Stomach smooth muscle (tissue), 2 donors: ENCODE data around the gene AADAC.
"Not testable (repeated sequence)": the region's sequence is repeated elsewhere in the genome, so short reads cannot be mapped to it uniquely, and the experiment has no call there.

Experiments
- H3K27ac ChIP-seq: one replicate; pipeline ENCODE4 v1.7.0; 2013; ENCODE audit warnings: mild to moderate bottlenecking, low read length, inconsistent platforms
- H3K27me3 ChIP-seq, 2 donors: one replicate each; pipeline ENCODE4 v1.7.0; 2013; ENCODE audit warnings: low read length in 2 of 2; ENCODE audit not compliant: insufficient read depth in 2 of 2, control insufficient read depth in 1 of 2
- H3K36me3 ChIP-seq, 2 donors: one replicate each; pipeline ENCODE4 v1.7.0; 2013; ENCODE audit warnings: low read length in 2 of 2; ENCODE audit not compliant: control insufficient read depth in 2 of 2, insufficient read depth in 2 of 2
- H3K4me1 ChIP-seq: one replicate; pipeline ENCODE4 v1.7.0; 2013; ENCODE audit warnings: low read length; ENCODE audit not compliant: control insufficient read depth, insufficient read depth
- H3K4me3 ChIP-seq, 2 donors: one replicate each; pipeline ENCODE4 v1.7.0; 2013; ENCODE audit warnings: low read length in 2 of 2
- H3K9ac ChIP-seq, 2 donors: one replicate each; pipeline ENCODE4 v1.7.0; 2013; ENCODE audit warnings: low read length in 2 of 2, mild to moderate bottlenecking in 1 of 2
- H3K9me3 ChIP-seq, 2 donors: one replicate each; pipeline ENCODE4 v1.7.0; 2013; ENCODE audit warnings: low read length in 2 of 2; ENCODE audit not compliant: control insufficient read depth in 2 of 2
- donor health status: healthy.
- donor health status: Pancreatic carcinoma.

The AADAC gene

GRCh38 chr3:151813799-151814198, at the start of gene AADAC:
Gene AADAC (plus strand): TSS chr3:151814116. CDS start chr3:151814163, 47 bp downstream.
- Histone ChIP-seq H3K27ac (no peak within 1 kb of the TSS), H3K9ac (no peak within 1 kb of the TSS), H3K36me3 (no peaks in the 10 kb centered on the region), H3K27me3 (no peaks in the 10 kb centered on the region), H3K9me3 (no peaks in the 10 kb centered on the region), H3K4me3 (no peak within 1 kb of the TSS), H3K4me1 (no peaks in the 10 kb centered on the region)

- H3K9ac ChIP-seq, H3K4me3 ChIP-seq, H3K4me1 ChIP-seq, H3K9me3 ChIP-seq, H3K36me3 ChIP-seq, H3K27ac ChIP-seq, H3K27me3 ChIP-seq: not testable (repeated sequence)
Observed at GRCh38 chr3:151764699-151765098, 49.2 kb upstream of the AADAC start.

GRCh38 chr3:151765685-151766084, 48.2 kb upstream of the AADAC start:
- Histone ChIP-seq H3K4me1 (peaks cover 2% of the 10 kb centered on the region), H3K27ac (no peak overlapping the region), H3K36me3 (no peaks in the 10 kb centered on the region), H3K9me3 (no peaks in the 10 kb centered on the region), H3K9ac (no peak overlapping the region), H3K27me3 (no peaks in the 10 kb centered on the region), H3K4me3 (no peak overlapping the region)

GRCh38 chr3:151766454-151766853, 47.5 kb upstream of the AADAC start:
- Histone ChIP-seq H3K9me3 (no peaks in the 10 kb centered on the region), H3K4me1 (peaks cover 5% of the 10 kb centered on the region), H3K27ac (no peak overlapping the region), H3K36me3 (no peaks in the 10 kb centered on the region), H3K27me3 (no peaks in the 10 kb centered on the region), H3K4me3 (no peak overlapping the region), H3K9ac (no peak overlapping the region)

DNA sequence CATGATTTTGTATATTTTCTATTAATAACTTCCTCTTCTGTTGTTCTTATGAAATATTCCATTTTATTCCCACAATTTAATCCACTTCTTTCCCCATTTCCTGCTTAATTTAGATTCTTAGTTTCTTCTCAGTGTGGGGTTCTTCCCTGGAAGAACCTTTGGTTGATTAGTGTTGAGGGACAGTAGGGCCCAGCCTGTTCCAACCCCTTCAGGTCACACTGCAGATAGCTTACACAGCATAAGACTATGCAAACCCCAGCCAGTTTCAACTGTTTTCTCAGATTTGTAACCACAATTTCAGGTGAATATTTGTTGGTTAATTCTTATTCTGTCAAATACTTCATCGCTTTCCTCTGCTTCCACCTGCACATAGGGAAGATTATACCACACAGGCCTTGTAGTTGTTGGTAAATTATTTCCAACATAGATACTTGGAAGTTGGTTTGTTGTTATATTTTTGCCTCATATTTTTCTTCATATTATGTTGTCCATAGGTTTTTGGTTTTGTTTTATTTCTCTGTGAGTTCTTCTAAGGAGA, 45.5 kb upstream of the AADAC start:
- no peaks in the 10 kb centered on the region for H3K36me3 ChIP-seq
- H3K27me3 ChIP-seq: no peaks in the 10 kb centered on the region
- H3K4me3 ChIP-seq: no peak overlapping the region
- H3K4me1 ChIP-seq: peaks cover 5% of the 10 kb centered on the region
- H3K27ac ChIP-seq: no peak overlapping the region
- H3K9ac ChIP-seq: no peak overlapping the region
- H3K9me3 ChIP-seq: no peaks in the 10 kb centered on the region

DNA sequence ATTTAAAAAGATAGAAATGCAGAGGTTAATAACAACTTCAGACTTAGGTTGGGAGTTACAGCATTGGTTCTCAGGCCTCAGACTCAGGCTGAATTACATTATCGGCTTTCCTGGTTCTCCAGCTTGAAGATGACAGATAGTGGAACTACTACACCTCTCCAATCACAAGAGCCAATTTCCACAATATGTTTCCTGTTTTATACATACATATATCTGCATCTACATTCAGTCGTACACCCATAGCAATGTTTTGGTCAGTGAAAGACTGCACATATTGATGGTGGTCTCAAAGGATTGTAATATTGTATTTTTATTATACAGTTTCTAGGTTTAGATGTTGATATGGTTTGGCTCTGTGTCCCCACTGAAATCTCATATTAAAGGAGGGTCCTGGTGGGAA, 44.7 kb upstream of the AADAC start:
- Histone ChIP-seq H3K27ac (no peak overlapping the region), H3K9me3 (no peaks in the 10 kb centered on the region), H3K36me3 (no peaks in the 10 kb centered on the region), H3K27me3 (no peaks in the 10 kb centered on the region), H3K9ac (no peak overlapping the region), H3K4me1 (peaks cover 5% of the 10 kb centered on the region), H3K4me3 (no peak overlapping the region)

DNA sequence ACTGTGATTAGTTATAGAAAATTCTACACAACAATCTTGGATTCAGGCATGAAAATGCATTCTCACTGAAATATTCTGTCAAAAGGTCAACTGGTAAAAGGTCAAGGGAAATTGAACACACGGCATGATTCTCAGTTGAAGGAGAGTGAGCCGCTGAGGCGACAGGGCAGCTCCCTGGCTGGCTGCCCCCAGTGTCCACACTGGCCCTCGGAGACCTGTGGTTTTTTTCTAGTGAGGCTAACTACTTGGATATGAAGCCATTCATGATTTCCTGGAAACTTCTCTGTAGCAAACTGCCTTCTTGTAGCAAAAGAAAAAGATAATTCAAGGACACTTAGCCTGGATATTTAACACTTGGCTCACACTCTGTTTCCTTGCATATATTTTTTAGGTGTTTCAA, 43.0 kb upstream of the AADAC start:
- H3K36me3 ChIP-seq: no peaks in the 10 kb centered on the region
- no peaks in the 10 kb centered on the region for H3K27me3 ChIP-seq
- H3K27ac ChIP-seq: no peak overlapping the region
- H3K4me1 ChIP-seq: peaks cover 5% of the 10 kb centered on the region
- H3K4me3 ChIP-seq: no peak overlapping the region
- H3K9ac ChIP-seq: no peak overlapping the region
- no peaks in the 10 kb centered on the region for H3K9me3 ChIP-seq

GRCh38 chr3:151772825-151773480, 41.0 kb upstream of the AADAC start:
- H3K4me1 ChIP-seq: peaks cover 5% of the 10 kb centered on the region

GRCh38 chr3:151774235-151774634, 39.7 kb upstream of the AADAC start:
- Histone ChIP-seq H3K9me3 (no peaks in the 10 kb centered on the region), H3K9ac (no peak overlapping the region), H3K27me3 (no peaks in the 10 kb centered on the region), H3K36me3 (no peaks in the 10 kb centered on the region), H3K4me1 (peaks cover 5% of the 10 kb centered on the region), H3K27ac (no peak overlapping the region), H3K4me3 (no peak overlapping the region)

More at GRCh38 chr3:151772825-151773480, 41.0 kb upstream of the AADAC start:
- Histone ChIP-seq H3K9ac (no peak overlapping the region), H3K27me3 (no peaks in the 10 kb centered on the region), H3K9me3 (no peaks in the 10 kb centered on the region), H3K27ac (no peak overlapping the region), H3K4me3 (no peak overlapping the region), H3K36me3 (no peaks in the 10 kb centered on the region)

DNA sequence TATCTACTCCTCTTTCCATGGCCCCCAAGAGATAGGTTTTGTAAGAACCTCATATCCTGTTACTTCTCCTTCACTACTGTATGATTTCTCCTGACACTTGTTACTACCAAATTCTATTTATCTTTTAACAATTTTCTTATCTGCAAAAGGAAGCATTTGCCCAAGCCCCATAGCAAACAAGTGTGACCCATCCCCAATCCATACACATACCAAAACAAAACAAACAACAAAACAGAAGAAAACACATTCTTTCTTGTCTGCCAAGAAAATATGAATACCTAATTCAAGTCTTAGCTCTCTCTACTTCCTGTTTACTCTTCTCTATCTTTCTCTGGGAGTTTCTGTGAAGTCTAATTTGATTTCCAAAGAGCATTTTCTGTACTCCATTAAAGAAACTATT, 39.0 kb upstream of the AADAC start:
- H3K9ac ChIP-seq: no peak overlapping the region

More for the DNA sequence above, 39.0 kb upstream of the AADAC start:
- Histone ChIP-seq H3K27ac (no peak overlapping the region), H3K4me1 (peaks cover 5% of the 10 kb centered on the region), H3K4me3 (no peak overlapping the region), H3K9me3 (no peaks in the 10 kb centered on the region), H3K36me3 (no peaks in the 10 kb centered on the region), H3K27me3 (no peaks in the 10 kb centered on the region)
